ENCODE results near the gene OOSP2.

OOSP2 gene

GRCh38 chr11:60077216-60077817, 37.1 kb downstream of the OOSP2 start:
- H3K4me3 ChIP-seq = no peak overlapping the region
- H3K27me3 ChIP-seq = no peaks in the 10 kb centered on the region
- no peak overlapping the region for H3K9ac ChIP-seq
- TF ChIP-seq Cebpa-rat (IDR thresholded peaks at IDR 0.05) = no peak
- peaks cover 0 to 11% (median 5%) of the 10 kb centered on the region in 10 experiments; a peak in 7 of 20 replicates for H3K4me1 ChIP-seq
- no peaks in the 10 kb centered on the region for H3K36me3 ChIP-seq
- H4K20me1 ChIP-seq = no peaks in the 10 kb centered on the region
- peaks cover 0 to 43% (median 13%) of the 10 kb centered on the region in 11 experiments; a peak in 14 of 22 replicates for H3K9me3 ChIP-seq (replicated peaks in 1 of 11)
- peak overlapping the region in 3 of 11 experiments; percentile 0 to 30 (median 8); a peak in 3 of 22 replicates for H3K4me2 ChIP-seq
- H3K27ac ChIP-seq = 0 out of 22 replicates have a peak overlapping the region, but pooled peaks of 1 of the 11 experiments have one; percentile 6

GRCh38 chr11:60077981-60078380, 37.8 kb downstream of the OOSP2 start:
- Histone ChIP-seq H3K4me3 (no peak overlapping the region), H3K27me3 (no peaks in the 10 kb centered on the region), H4K20me1 (no peaks in the 10 kb centered on the region), H3K27ac (0 out of 22 replicates have a peak overlapping the region, but pooled peaks of 1 of the 11 experiments have one; percentile 6), H3K4me1 (peaks cover 0 to 11% (median 5%) of the 10 kb centered on the region in 10 experiments; a peak in 7 of 20 replicates), H3K4me2 (peak overlapping the region in 5 of 11 experiments; percentile 0 to 38 (median 13); a peak in 4 of 22 replicates), H3K9ac (no peak overlapping the region), H3K9me3 (replicated peaks in 1 of 11) (peaks cover 0 to 43% (median 13%) of the 10 kb centered on the region in 11 experiments; a peak in 14 of 22 replicates), H3K36me3 (no peaks in the 10 kb centered on the region)
- TF ChIP-seq Cebpa-rat (IDR thresholded peaks at IDR 0.05) = no peak

- no peak for TF ChIP-seq Cebpa-rat (IDR thresholded peaks at IDR 0.05)
- Histone ChIP-seq H4K20me1 (no peaks in the 10 kb centered on the region), H3K27ac (no peak overlapping the region), H3K4me3 (no peak overlapping the region), H3K36me3 (no peaks in the 10 kb centered on the region), H3K9me3 (replicated peaks in 1 of 11) (peaks cover 0 to 39% (median 8%) of the 10 kb centered on the region in 11 experiments; a peak in 14 of 22 replicates), H3K9ac (no peak overlapping the region), H3K27me3 (no peaks in the 10 kb centered on the region), H3K4me1 (peaks cover 0 to 11% (median 5%) of the 10 kb centered on the region in 10 experiments; a peak in 7 of 20 replicates), H3K4me2 (peak overlapping the region in 1 of 11 experiments; percentile 38; a peak in 1 of 22 replicates)
These were observed 38.5 kb downstream of the OOSP2 start for GRCh38 chr11:60078745-60079144.

- H3K27me3 ChIP-seq = no peaks in the 10 kb centered on the region
- no peaks in the 10 kb centered on the region for H3K36me3 ChIP-seq
- peaks cover 0 to 38% (median 6%) of the 10 kb centered on the region in 11 experiments; a peak in 12 of 22 replicates for H3K9me3 ChIP-seq (replicated peaks in 1 of 11)
- H3K9ac ChIP-seq = no peak overlapping the region
- H3K4me1 ChIP-seq = peaks cover 0 to 11% (median 5%) of the 10 kb centered on the region in 10 experiments; a peak in 7 of 20 replicates
- TF ChIP-seq Cebpa-rat (IDR thresholded peaks at IDR 0.05) = no peak
- no peak overlapping the region for H3K4me3 ChIP-seq
- no peaks in the 10 kb centered on the region for H4K20me1 ChIP-seq
- no peak overlapping the region for H3K27ac ChIP-seq
- H3K4me2 ChIP-seq = no peak overlapping the region
These were observed 40.3 kb downstream of the OOSP2 start for GRCh38 chr11:60080535-60080934.

GRCh38 chr11:60084631-60085273, 44.5 kb downstream of the OOSP2 start:
- no peak overlapping the region for H3K27ac ChIP-seq
- no peaks in the 10 kb centered on the region for H3K27me3 ChIP-seq
- no peak overlapping the region for H3K4me3 ChIP-seq
- no peak overlapping the region for H3K4me2 ChIP-seq
- TF ChIP-seq Cebpa-rat (IDR thresholded peaks at IDR 0.05) = no peak
- peaks cover 0 to 20% (median 0%) of the 10 kb centered on the region in 11 experiments; a peak in 8 of 22 replicates for H3K9me3 ChIP-seq (replicated peaks in 1 of 11)
- H3K4me1 ChIP-seq = no peaks in the 10 kb centered on the region
- H3K9ac ChIP-seq = no peak overlapping the region
- H3K36me3 ChIP-seq = no peaks in the 10 kb centered on the region
- no peaks in the 10 kb centered on the region for H4K20me1 ChIP-seq

- no peak overlapping the region for H3K4me2 ChIP-seq
- H3K9ac ChIP-seq = no peak overlapping the region
- H3K9me3 ChIP-seq (replicated peaks in 1 of 11) = peaks cover 0 to 8% (median 0%) of the 10 kb centered on the region in 11 experiments; a peak in 6 of 22 replicates
- H4K20me1 ChIP-seq = no peaks in the 10 kb centered on the region
- no peaks in the 10 kb centered on the region for H3K27me3 ChIP-seq
- H3K4me1 ChIP-seq = no peaks in the 10 kb centered on the region
- H3K4me3 ChIP-seq = no peak overlapping the region
- H3K27ac ChIP-seq = no peak overlapping the region
- no peak for TF ChIP-seq Cebpa-rat (IDR thresholded peaks at IDR 0.05)
- H3K36me3 ChIP-seq = no peaks in the 10 kb centered on the region
These were observed 45.7 kb downstream of the OOSP2 start for GRCh38 chr11:60085909-60086308.

- no peak for TF ChIP-seq Cebpa-rat (IDR thresholded peaks at IDR 0.05)
- Histone ChIP-seq H3K9ac (no peak overlapping the region), H3K9me3 (replicated peaks in 1 of 11) (no peaks in the 10 kb centered on the region), H3K4me3 (no peak overlapping the region), H3K27ac (no peak overlapping the region), H3K4me2 (no peak overlapping the region), H3K36me3 (no peaks in the 10 kb centered on the region), H4K20me1 (no peaks in the 10 kb centered on the region), H3K27me3 (no peaks in the 10 kb centered on the region), H3K4me1 (no peaks in the 10 kb centered on the region)
These were observed 47.0 kb downstream of the OOSP2 start for GRCh38 chr11:60087239-60087638.

- Histone ChIP-seq H3K27me3 (no peaks in the 10 kb centered on the region), H3K4me2 (no peak within 1 kb of the TSS), H3K36me3 (no peaks in the 10 kb centered on the region), H4K20me1 (no peaks in the 10 kb centered on the region), H3K27ac (no peak within 1 kb of the TSS), H3K4me1 (no peaks in the 10 kb centered on the region), H3K9ac (no peak within 1 kb of the TSS), H3K9me3 (replicated peaks in 1 of 11) (no peaks in the 10 kb centered on the region), H3K4me3 (no peak within 1 kb of the TSS)
- TF ChIP-seq Cebpa-rat (IDR thresholded peaks at IDR 0.05) = no peak
These were observed 48.2 kb downstream of the OOSP2 start, which contains the start of gene MS4A2 for GRCh38 chr11:60088364-60088763. MS4A2 (plus strand) TSS chr11:60088664; CDS start chr11:60088766, 102 bp downstream.

GRCh38 chr11:60095477-60096120, 55.4 kb downstream of the OOSP2 start:
- H3K9me3 ChIP-seq (replicated peaks in 1 of 11) = no peaks in the 10 kb centered on the region; a peak in 2 of 22 replicates
- no peaks in the 10 kb centered on the region for H3K4me1 ChIP-seq
- H3K27me3 ChIP-seq = no peaks in the 10 kb centered on the region
- no peak overlapping the region for H3K27ac ChIP-seq
- TF ChIP-seq Cebpa-rat (IDR thresholded peaks at IDR 0.05) = no peak
- no peaks in the 10 kb centered on the region for H3K36me3 ChIP-seq
- no peak overlapping the region for H3K9ac ChIP-seq
- no peak overlapping the region for H3K4me2 ChIP-seq
- no peaks in the 10 kb centered on the region for H4K20me1 ChIP-seq
- no peak overlapping the region for H3K4me3 ChIP-seq
